ENCODE measurements around the gene ARL8B. TPM values are rescaled to one million over a fixed set of nuclear protein-coding genes. Genes with fewer than 3 reads are reported as not detected.
A peak's percentile ranks its signal among the peaks of the same experiment; 100 is the strongest.

ARL8B gene
- polyA plus RNA-seq, 1 of the 3 experiments (the other 2 are of a cell fraction): 21.9 TPM

- Histone ChIP-seq H3K4me2 (no peak overlapping the region), H3K9ac (no peak overlapping the region), H2AFZ (ENCODE audit: low read depth) (no peak overlapping the region), H4K20me1 (ENCODE audit: insufficient read depth) (no peaks in the 10 kb centered on the region), H3K79me2 (ENCODE audit: insufficient read depth) (peaks cover 40% of the 10 kb centered on the region), H3K4me1 (ENCODE audit: control insufficient read depth in 1 of 2, insufficient read depth in 2 of 2, low read depth in 1 of 2, low read length in 1 of 2) (peaks cover 6 to 26% of the 10 kb centered on the region in 2 experiments; a peak in 3 of 4 replicates), H3K9me2 (no peaks in the 10 kb centered on the region), H3F3A (replicated peaks; ENCODE audit: insufficient read depth) (peaks cover 3% of the 10 kb centered on the region), H3K4me3 (ENCODE audit: low read depth in 2 of 2, low read length in 1 of 2) (no peak overlapping the region), H3K27ac (ENCODE audit: low read depth in 2 of 2, low read length in 1 of 2) (peak overlapping the region in 1 of 2 experiments; percentile 58; a peak in 1 of 4 replicates), H3K36me3 (replicated peaks in 1 of 2; ENCODE audit: control insufficient read depth in 1 of 2, insufficient read depth in 2 of 2, low read length in 1 of 2) (peaks cover 49 to 71% of the 10 kb centered on the region in 2 experiments), H3K9me3 (no peaks in the 10 kb centered on the region), H3K27me3 (ENCODE audit: insufficient read depth) (no peaks in the 10 kb centered on the region)
- TF ChIP-seq SIN3A (IDR thresholded peaks at IDR 0.05; ENCODE audit: borderline replicate concordance, low read depth, low read length) (no peak), RCOR1 (IDR thresholded peaks at IDR 0.05; ENCODE audit: low read length) (peak; percentile 36; the same call in 1 of the 2 replicates)
- peak; percentile 49 for DNase-seq
- CTCF ChIA-PET: no interaction called here
- 47% methylated on average over 6 of the region's 6 CpGs for WGBS (ENCODE audit: low lambda C conversion rate)
- POLR2A ChIA-PET: no interaction called here
Measured at GRCh38 chr3:5201536-5201935, 79.4 kb downstream of the ARL8B start.

- Histone ChIP-seq H4K20me1 (ENCODE audit: insufficient read depth) (no peaks in the 10 kb centered on the region), H3F3A (replicated peaks; ENCODE audit: insufficient read depth) (no peaks in the 10 kb centered on the region), H3K4me2 (no peak overlapping the region), H3K9me3 (no peaks in the 10 kb centered on the region), H3K4me1 (ENCODE audit: control insufficient read depth in 1 of 2, insufficient read depth in 2 of 2, low read depth in 1 of 2, low read length in 1 of 2) (peaks cover 6 to 19% of the 10 kb centered on the region in 2 experiments; a peak in 3 of 4 replicates), H3K27ac (ENCODE audit: low read depth in 2 of 2, low read length in 1 of 2) (peak overlapping the region in 1 of 2 experiments; percentile 58; a peak in 2 of 4 replicates), H3K79me2 (ENCODE audit: insufficient read depth) (peaks cover 34% of the 10 kb centered on the region), H2AFZ (ENCODE audit: low read depth) (no peak overlapping the region), H3K36me3 (replicated peaks in 1 of 2; ENCODE audit: control insufficient read depth in 1 of 2, insufficient read depth in 2 of 2, low read length in 1 of 2) (peaks cover 56 to 71% of the 10 kb centered on the region in 2 experiments), H3K9ac (no peak overlapping the region), H3K4me3 (ENCODE audit: low read depth in 2 of 2, low read length in 1 of 2) (no peak overlapping the region), H3K27me3 (ENCODE audit: insufficient read depth) (no peaks in the 10 kb centered on the region), H3K9me2 (no peaks in the 10 kb centered on the region)
- no peak for DNase-seq
- 73% methylated on average over 2 of the region's 2 CpGs for WGBS (ENCODE audit: low lambda C conversion rate)
- ChIA-PET CTCF (no interaction called here), POLR2A (no interaction called here)
- TF ChIP-seq MXI1 (IDR thresholded peaks at IDR 0.05; ENCODE audit: low read depth, low read length) (peak; percentile 41; the same call in 1 of the 2 replicates), MAX (IDR thresholded peaks at IDR 0.05; ENCODE audit: low read depth) (no peak)
Measured at GRCh38 chr3:5202222-5202621, 80.1 kb downstream of the ARL8B start.

GRCh38 chr3:5205165-5205941, 83.3 kb downstream of the ARL8B start:
- no peaks in the 10 kb centered on the region for H3K27me3 ChIP-seq (ENCODE audit: insufficient read depth)
- peak overlapping the region in 1 of 2 experiments; percentile 11; a peak in 2 of 4 replicates for H3K27ac ChIP-seq (ENCODE audit: low read depth in 2 of 2, low read length in 1 of 2)
- no peak overlapping the region for H2AFZ ChIP-seq (ENCODE audit: low read depth)
- H4K20me1 ChIP-seq (ENCODE audit: insufficient read depth): no peaks in the 10 kb centered on the region
- no peak for TF ChIP-seq ZBTB33 (IDR thresholded peaks at IDR 0.05; ENCODE audit: borderline replicate concordance, low read depth)
- TF ChIP-seq MEF2A (IDR thresholded peaks at IDR 0.05; ENCODE audit: borderline replicate concordance, low read depth): no peak
- no peak for TF ChIP-seq NFIC (IDR thresholded peaks at IDR 0.05; ENCODE audit: borderline replicate concordance)
- no peak for TF ChIP-seq TAF1 (IDR thresholded peaks at IDR 0.05; ENCODE audit: borderline replicate concordance, low read depth, low read length)
- TF ChIP-seq ELF1 (IDR thresholded peaks at IDR 0.05): no peak
- no peak for TF ChIP-seq TCF12 (IDR thresholded peaks at IDR 0.05)
- TF ChIP-seq GATA2 (CRISPR knock-in tag; IDR thresholded peaks at IDR 0.05): no peak
- no peak for TF ChIP-seq POLR2AphosphoS5 (IDR thresholded peaks at IDR 0.05; ENCODE audit: low read depth, low read length)
- TF ChIP-seq CTCF (IDR thresholded peaks at IDR 0.05): no peak
- TF ChIP-seq EP300 (IDR thresholded peaks at IDR 0.05; ENCODE audit: borderline replicate concordance in 1 of 2, low read depth in 1 of 2, low read length in 1 of 2): no peak
- no peak for TF ChIP-seq YY1 (IDR thresholded peaks at IDR 0.05; ENCODE audit: low read depth)
- no peak for TF ChIP-seq USF2 (IDR thresholded peaks at IDR 0.05; ENCODE audit: borderline replicate concordance, low read depth, low read length)
- H3K4me1 ChIP-seq (ENCODE audit: control insufficient read depth in 1 of 2, insufficient read depth in 2 of 2, low read depth in 1 of 2, low read length in 1 of 2): peaks cover 0 to 6% of the 10 kb centered on the region in 2 experiments; a peak in 2 of 4 replicates
- H3K9me3 ChIP-seq: no peaks in the 10 kb centered on the region
- H3K79me2 ChIP-seq (ENCODE audit: insufficient read depth): peaks cover 11% of the 10 kb centered on the region; the same call in 1 of the 2 replicates
- POLR2A ChIA-PET: no interaction called here
- H3K9me2 ChIP-seq: no peaks in the 10 kb centered on the region
- no peak overlapping the region for H3K9ac ChIP-seq
- no peak for DNase-seq
- H3K36me3 ChIP-seq (replicated peaks in 1 of 2; ENCODE audit: control insufficient read depth in 1 of 2, insufficient read depth in 2 of 2, low read length in 1 of 2): peaks cover 77 to 82% of the 10 kb centered on the region in 2 experiments
- WGBS (ENCODE audit: low lambda C conversion rate): 94% methylated on average over 7 of the region's 7 CpGs
- no peak overlapping the region for H3K4me3 ChIP-seq (ENCODE audit: low read depth in 2 of 2, low read length in 1 of 2)
- H3K4me2 ChIP-seq: no peak overlapping the region
- no peaks in the 10 kb centered on the region for H3F3A ChIP-seq (replicated peaks; ENCODE audit: insufficient read depth)
- CTCF ChIA-PET: no interaction called here
